Ecto neural progenitor cell (in vitro differentiated cells): ENCODE data around the gene ABI2.
"Not testable (repeated sequence)": the region's sequence is repeated elsewhere in the genome, so short reads cannot be mapped to it uniquely, and the experiment has no call there.

Source experiments
- DNase-seq: peaks from one replicate; pipeline ENCODE4 v3.0.0-alpha.2; 2018; ENCODE audit warnings: low spot score

ABI2 gene

GRCh38 chr2:203359450-203359849 lies 31.3 kb downstream of the ABI2 start:
- DNase-seq: no peak

DNA sequence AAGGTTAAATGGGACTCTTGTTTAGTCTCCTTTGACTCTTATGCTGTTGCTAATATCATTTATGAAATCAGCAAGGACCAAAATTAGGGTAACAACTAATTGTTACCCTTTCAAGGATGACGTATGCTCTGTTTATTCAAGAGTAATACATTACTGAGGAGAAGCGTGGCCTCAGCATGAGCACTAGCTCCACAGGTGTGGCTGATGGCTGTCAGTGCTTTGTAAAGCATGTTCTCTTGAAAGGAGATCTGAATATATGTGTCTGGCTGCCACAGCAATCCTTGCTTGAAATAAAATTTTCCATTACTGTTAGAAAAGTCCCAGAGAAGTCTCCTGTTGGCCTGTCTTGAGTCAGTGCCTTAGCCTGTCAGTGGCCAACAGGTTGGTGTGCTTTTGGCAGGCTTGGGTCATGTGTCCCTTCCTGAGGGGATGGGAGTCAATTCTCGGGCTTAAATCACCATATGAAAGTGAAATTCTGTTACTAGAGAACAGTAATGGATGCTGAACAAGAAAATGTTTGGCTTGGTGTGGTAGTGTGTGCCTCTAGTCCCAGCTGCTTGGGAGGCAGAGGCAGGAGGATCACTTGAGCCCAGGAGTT lies 32.7 kb downstream of the ABI2 start:
- no peak for DNase-seq

DNA sequence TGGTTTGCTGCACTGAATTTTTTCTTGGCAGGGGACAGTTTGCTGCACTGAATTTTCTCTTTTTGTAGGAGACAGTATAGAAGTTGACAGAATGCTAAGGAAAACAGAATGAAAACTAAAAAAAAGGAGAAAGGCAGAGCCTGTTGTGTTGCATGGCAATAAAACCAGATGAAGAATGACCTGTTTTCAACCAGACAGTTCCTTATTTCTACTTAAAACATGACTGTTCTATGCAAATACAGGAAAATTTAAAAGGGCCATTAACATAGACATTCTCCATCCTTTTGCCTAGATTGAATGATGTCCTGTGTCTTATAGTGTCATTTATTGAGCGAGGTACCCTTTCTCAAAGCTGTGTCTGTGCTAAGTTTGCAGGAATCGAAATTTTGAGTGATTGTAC lies 33.3 kb downstream of the ABI2 start:
- no peak for DNase-seq

DNA sequence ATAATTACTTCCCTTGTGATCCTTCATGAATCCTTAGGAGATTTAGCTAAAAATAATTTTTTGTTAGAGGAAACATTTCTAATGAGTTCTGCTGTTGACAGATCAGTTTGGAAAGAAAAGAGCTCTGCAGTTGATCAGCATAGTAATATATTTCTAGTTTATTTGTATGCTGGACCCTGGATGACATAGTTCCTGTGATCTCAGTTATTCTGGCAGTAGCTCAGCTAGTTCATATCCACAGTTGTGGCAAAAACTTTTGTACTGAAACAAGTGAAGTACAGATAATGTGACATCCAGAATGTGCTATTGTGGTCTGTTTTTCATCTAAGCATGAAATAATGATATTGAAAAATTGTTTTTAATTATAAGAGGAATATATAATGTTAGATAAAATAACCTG lies 33.7 kb downstream of the ABI2 start:
- DNase-seq: no peak

GRCh38 chr2:203366639-203367466 lies 38.7 kb downstream of the ABI2 start:
- no peak for DNase-seq

GRCh38 chr2:203372706-203373105 lies 44.5 kb downstream of the ABI2 start:
- not testable (repeated sequence) for DNase-seq

GRCh38 chr2:203376173-203376572 lies 48.0 kb downstream of the ABI2 start:
- no peak for DNase-seq

DNA sequence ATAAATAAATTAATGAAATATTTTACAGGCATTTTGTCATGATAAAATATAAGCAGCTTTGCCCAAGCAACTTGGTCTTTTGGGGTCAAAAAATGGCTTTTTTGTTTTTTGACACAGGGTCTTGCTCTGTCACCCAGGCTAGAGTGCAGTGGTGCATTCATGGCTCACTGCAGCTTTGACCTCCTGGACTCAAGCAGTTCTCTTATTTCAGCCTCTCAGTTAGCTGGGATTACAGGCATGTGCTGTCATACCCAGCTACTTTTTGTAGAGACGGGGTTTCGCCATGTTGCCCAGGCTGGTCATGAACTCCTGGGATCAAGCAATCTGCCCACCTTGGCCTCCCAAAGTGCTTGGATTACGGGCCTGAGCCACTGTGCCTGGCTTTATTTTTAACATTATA lies 51.0 kb downstream of the ABI2 start:
- DNase-seq: no peak

- no peak for DNase-seq
Observed at GRCh38 chr2:203383038-203383437, 54.8 kb downstream of the ABI2 start.

- not testable (repeated sequence) for DNase-seq
Observed at GRCh38 chr2:203388153-203388552, 60.0 kb downstream of the ABI2 start.

- DNase-seq: no peak
Observed at GRCh38 chr2:203394519-203395227, 66.5 kb downstream of the ABI2 start.

DNA sequence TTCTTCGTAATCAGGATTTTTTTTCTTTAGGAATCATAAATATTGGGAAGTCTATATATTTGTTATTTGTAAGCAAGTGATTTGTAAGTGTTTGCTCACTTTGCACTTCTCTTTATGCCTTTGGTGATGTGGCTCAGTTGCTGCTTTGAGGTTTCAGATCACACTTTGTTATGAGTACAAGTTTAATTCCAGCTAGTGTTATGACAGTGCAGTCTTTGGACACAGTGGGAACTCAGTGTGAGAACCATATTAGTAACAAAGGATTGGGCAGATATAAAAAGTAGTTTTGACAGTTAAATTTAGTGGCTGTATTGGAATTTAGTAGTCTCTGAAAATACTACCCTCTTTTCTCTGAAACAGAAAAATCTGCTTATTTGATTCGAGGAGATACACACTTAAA lies 67.7 kb downstream of the ABI2 start:
- no peak for DNase-seq

DNA sequence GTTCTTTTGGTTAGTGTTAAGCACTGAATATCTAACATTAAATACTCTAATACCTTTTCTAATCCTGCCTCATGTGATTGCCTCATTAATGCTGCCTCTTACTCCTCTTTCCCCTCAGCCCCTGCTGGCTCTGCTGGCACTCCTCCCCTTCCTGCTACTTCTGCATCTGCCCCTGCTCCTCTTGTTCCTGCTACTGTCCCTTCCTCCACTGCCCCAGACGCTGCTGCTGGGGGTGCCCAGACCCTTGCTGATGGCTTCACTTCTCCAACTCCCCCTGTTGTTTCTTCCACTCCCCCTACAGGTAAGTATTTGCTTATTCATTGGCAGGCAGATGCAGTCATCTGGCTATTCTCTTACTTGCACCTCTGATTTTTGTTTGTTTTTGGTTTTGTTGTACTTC lies 68.5 kb downstream of the ABI2 start:
- DNase-seq: no peak

DNA sequence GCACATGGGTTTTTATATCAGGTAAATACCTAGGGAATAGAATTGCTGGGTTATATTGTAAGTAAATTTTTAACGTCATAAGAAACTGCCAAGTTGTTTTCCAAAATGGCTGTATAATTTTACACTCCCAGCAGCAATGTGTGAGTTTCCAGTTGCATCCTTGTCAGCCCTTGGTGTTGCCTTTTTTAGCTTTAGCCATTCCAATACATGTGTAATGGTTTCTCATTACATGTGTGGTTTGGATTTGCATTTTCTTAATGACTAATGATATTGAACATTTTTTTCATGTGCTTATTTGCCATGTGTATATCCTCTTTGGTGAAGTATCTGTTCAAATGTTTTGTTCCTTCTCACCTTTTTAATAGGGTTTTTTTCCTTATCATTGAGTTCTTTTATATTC lies 70.8 kb downstream of the ABI2 start:
- DNase-seq: no peak

GRCh38 chr2:203400805-203401585 lies 72.8 kb downstream of the ABI2 start:
- DNase-seq: no peak

GRCh38 chr2:203404996-203405395 lies 76.8 kb downstream of the ABI2 start:
- no peak for DNase-seq

DNA sequence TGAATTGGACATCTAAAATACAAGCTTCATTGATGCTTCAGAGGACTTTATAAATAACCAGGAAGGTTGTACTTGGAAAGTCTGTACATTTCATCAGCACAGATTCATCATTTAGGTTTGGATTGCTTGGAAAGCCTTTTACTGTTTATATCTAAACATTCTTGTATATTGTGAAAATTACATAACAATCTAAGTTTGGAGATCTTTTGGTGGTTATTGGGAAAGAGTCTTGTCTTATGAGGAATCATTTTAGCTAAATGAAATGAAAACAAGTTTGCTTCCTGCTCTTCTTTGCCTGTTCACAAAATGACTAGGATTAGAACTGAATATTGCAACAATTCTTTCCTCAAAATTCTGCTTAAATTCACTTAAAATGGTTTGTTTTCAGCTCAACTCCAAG lies 79.3 kb downstream of the ABI2 start:
- no peak for DNase-seq

DNA sequence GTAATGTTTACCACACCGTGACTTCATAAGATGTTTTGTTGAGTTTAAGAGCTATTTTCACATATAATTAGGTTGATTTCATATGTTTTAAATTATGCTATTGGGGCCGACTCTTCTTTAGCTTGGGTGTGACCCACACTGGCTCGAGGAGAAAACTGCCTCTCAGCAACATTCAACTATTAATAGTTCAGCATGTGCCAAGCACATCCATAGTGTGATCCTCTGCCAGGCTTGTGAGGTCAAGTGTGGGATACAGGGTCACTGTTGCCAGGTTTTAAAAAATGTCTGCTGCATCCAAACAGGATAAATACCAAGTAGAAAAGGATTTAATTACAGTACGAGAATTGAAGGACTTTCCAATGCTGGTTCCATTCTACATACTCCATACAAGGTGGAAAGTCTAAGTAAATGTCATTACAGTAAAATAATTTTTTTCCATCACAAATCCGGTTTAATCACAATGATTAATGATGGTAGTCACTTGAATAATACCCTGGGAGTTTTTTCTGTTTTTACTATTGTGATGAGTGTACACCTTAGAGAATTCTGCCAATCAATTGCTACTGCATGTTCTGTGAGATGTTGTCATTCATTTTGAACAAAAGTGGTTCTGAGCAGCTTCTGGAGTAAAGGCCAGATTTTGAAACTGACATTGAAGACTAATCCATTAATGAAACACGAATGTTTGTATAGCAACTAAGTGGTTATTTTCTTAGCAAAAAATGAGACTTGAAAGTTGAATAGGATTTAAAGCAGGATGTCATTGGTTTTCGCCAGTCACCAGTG lies 84.5 kb downstream of the ABI2 start:
- DNase-seq: no peak

DNA sequence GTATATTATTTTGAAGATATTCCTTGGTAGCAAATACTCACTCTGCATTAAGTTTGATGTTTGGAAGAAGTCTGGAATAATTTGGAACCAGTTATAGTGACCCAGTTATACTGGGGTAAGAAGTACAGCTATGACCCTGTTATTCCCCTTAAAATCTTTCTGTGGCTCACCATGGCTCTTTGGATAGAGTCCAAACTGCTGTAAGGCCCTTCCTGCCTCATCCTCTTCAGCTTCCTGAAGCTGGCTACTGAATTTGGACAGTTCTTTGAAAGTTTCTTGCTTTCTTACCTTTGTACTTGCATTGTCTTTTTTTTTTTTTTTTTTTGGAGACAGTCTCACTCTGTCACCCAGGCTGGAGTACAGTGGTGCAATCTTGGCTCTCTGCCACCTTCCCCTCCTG lies 85.6 kb downstream of the ABI2 start:
- DNase-seq: no peak

- no peak for DNase-seq
Observed at GRCh38 chr2:203418271-203418670, 90.1 kb downstream of the ABI2 start.

DNA sequence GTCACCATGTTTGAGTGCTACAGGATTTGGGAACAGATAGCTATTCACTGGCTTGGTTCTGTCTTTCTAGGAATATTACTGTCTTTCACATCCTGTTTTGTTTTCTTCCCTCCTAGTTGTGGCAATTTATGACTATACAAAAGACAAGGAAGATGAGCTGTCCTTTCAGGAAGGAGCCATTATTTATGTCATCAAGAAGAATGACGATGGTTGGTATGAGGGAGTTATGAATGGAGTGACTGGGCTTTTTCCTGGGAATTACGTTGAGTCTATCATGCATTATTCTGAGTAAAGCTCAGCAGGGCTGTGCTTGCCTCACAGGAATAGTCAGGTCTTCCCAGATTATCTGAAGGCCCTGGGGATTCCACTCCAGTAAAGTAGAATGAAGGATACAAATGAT lies 98.9 kb downstream of the ABI2 start:
- DNase-seq: no peak

GRCh38 chr2:203429643-203430042 lies 101.4 kb downstream of the ABI2 start:
- not testable (repeated sequence) for DNase-seq
